Measurements from ENCODE around the gene GPR89B. TPM values are rescaled to one million over a fixed set of nuclear protein-coding genes. Genes with fewer than 3 reads are reported as not detected.

The GPR89B gene
- total and polyA plus RNA-seq, 9 of the 15 experiments (the other 6 are each of a cell fraction or from before 2014, with no cell fraction given) = 9.3 to 39.3 (median 19.6) TPM

DNA sequence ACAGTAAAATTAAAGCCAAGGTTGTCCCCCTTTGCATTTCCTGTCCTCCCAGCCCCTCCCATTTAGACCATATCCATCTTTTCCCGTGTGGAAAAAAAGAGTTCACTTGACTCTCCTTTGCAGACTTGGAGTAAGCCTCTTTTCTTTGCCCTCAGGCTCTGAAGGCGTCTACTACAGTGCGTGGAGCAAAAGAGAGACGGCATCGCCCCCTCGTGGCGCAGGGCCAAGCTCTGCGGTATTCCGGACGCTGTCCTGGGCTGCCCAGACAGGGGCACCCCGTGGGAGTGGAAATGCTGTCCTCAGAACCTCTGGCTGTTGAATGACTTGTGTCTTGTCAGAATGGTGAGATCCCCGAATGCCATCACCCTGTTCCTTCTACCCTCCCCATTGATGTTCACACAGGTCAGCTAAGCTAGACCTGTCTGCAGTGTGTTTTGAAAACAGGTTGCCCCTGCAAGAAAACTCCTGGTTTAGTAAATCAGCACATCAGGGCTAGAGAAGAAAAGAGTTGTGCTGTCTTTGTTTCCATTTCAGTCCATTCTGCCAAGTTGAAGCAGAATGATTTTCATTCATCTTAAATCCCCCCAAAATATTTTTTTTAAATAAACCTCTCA is 37.9 kb upstream of the GPR89B start (continued):
- TF ChIP-seq ZBTB1 (CRISPR knock-in tag; IDR thresholded peaks at IDR 0.05; ENCODE audit: borderline replicate concordance, low read depth) = no peak
- no peak for TF ChIP-seq MBD2 (IDR thresholded peaks at IDR 0.05; ENCODE audit: borderline replicate concordance, low read depth)
- no peak for TF ChIP-seq BACH1 (tag; IDR thresholded peaks at IDR 0.05)
- no peak for TF ChIP-seq CEBPG (CRISPR knock-in tag; IDR thresholded peaks at IDR 0.05)
- no peak for TF ChIP-seq CEBPG (tag; conservative IDR thresholded peaks at IDR 0.05 in 1 of 2, IDR thresholded peaks at IDR 0.05 in 1 of 2)
- no peak for TF ChIP-seq NR4A1 (CRISPR knock-in tag; IDR thresholded peaks at IDR 0.05)
- no peak for TF ChIP-seq NR4A1 (tag; IDR thresholded peaks at IDR 0.05)
- no peak for TF ChIP-seq NFXL1 (CRISPR knock-in tag; IDR thresholded peaks at IDR 0.05)
- no peak for TF ChIP-seq TOE1 (IDR thresholded peaks at IDR 0.05; ENCODE audit: borderline replicate concordance)
- no peak for TF ChIP-seq TOE1 (CRISPR knock-in tag; IDR thresholded peaks at IDR 0.05; ENCODE audit: borderline replicate concordance, low read depth)
- TF ChIP-seq, protein P1, sequence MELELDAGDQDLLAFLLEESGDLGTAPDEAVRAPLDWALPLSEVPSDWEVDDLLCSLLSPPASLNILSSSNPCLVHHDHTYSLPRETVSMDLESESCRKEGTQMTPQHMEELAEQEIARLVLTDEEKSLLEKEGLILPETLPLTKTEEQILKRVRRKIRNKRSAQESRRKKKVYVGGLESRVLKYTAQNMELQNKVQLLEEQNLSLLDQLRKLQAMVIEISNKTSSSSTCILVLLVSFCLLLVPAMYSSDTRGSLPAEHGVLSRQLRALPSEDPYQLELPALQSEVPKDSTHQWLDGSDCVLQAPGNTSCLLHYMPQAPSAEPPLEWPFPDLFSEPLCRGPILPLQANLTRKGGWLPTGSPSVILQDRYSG (tag; conservative IDR thresholded peaks at IDR 0.05; ENCODE audit: low read depth) = no peak
- TF ChIP-seq, protein P2, sequence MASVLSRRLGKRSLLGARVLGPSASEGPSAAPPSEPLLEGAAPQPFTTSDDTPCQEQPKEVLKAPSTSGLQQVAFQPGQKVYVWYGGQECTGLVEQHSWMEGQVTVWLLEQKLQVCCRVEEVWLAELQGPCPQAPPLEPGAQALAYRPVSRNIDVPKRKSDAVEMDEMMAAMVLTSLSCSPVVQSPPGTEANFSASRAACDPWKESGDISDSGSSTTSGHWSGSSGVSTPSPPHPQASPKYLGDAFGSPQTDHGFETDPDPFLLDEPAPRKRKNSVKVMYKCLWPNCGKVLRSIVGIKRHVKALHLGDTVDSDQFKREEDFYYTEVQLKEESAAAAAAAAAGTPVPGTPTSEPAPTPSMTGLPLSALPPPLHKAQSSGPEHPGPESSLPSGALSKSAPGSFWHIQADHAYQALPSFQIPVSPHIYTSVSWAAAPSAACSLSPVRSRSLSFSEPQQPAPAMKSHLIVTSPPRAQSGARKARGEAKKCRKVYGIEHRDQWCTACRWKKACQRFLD (CRISPR knock-in tag; IDR thresholded peaks at IDR 0.05) = no peak
- TF ChIP-seq, protein P3, sequence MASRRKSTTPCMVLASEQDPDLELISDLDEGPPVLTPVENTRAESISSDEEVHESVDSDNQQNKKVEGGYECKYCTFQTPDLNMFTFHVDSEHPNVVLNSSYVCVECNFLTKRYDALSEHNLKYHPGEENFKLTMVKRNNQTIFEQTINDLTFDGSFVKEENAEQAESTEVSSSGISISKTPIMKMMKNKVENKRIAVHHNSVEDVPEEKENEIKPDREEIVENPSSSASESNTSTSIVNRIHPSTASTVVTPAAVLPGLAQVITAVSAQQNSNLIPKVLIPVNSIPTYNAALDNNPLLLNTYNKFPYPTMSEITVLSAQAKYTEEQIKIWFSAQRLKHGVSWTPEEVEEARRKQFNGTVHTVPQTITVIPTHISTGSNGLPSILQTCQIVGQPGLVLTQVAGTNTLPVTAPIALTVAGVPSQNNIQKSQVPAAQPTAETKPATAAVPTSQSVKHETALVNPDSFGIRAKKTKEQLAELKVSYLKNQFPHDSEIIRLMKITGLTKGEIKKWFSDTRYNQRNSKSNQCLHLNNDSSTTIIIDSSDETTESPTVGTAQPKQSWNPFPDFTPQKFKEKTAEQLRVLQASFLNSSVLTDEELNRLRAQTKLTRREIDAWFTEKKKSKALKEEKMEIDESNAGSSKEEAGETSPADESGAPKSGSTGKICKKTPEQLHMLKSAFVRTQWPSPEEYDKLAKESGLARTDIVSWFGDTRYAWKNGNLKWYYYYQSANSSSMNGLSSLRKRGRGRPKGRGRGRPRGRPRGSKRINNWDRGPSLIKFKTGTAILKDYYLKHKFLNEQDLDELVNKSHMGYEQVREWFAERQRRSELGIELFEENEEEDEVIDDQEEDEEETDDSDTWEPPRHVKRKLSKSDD (conservative IDR thresholded peaks at IDR 0.05; ENCODE audit: low read length) = no peak
- TF ChIP-seq PHB (CRISPR knock-in tag; IDR thresholded peaks at IDR 0.05) = no peak
- TF ChIP-seq, protein P4, sequence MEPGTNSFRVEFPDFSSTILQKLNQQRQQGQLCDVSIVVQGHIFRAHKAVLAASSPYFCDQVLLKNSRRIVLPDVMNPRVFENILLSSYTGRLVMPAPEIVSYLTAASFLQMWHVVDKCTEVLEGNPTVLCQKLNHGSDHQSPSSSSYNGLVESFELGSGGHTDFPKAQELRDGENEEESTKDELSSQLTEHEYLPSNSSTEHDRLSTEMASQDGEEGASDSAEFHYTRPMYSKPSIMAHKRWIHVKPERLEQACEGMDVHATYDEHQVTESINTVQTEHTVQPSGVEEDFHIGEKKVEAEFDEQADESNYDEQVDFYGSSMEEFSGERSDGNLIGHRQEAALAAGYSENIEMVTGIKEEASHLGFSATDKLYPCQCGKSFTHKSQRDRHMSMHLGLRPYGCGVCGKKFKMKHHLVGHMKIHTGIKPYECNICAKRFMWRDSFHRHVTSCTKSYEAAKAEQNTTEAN (CRISPR knock-in tag; IDR thresholded peaks at IDR 0.05) = no peak
- TF ChIP-seq ARNT (IDR thresholded peaks at IDR 0.05) = no peak
- no peak for TF ChIP-seq HDAC3 (IDR thresholded peaks at IDR 0.05; ENCODE audit: borderline replicate concordance, partially characterized antibody)
- no peak for TF ChIP-seq HMGN3 (IDR thresholded peaks at IDR 0.05; ENCODE audit: borderline replicate concordance, extremely low read depth, insufficient read length, low read depth, low read length)

Measured in K562 (cell line).